HG03354 (cell line): ENCODE measurements around the gene KRT4.

Experiments
- ATAC-seq: cut with Tn5 transposase; IDR thresholded peaks from one replicate; pipeline ENCODE4 v1.9.1; 2021; ENCODE audit warnings: mild to moderate bottlenecking; ENCODE audit not compliant: unreplicated experiment, poor library complexity, severe bottlenecking

KRT4 gene

GRCh38 chr12:52837781-52838608, 24.1 kb upstream of the KRT4 start:
- ATAC-seq, result no peak

GRCh38 chr12:52837413-52837741, 23.5 kb upstream of the KRT4 start:
- ATAC-seq, result no peak

GRCh38 chr12:52836491-52837412, 22.8 kb upstream of the KRT4 start:
- no peak for ATAC-seq

DNA sequence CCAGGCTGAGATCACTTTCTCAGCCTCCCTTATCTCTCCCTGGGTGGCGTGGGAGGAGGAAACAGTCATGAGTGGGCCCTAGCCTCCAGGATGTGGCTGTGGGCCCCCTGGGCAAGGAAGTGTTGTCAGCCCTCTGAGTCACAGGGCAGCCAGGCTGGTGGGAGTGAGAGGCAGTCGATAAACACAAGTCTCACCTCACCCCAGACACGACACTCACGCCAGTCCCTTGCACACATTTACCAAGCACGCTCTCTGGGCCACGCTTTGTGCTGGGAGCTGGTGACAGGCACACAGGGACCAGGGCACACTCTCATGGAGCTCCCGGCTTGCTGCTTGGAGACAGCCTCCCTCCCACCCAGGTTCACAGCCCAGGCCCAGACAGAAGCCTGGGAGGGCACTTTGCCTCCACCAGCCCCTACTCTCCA, 22.1 kb upstream of the KRT4 start:
- ATAC-seq, result no peak

DNA sequence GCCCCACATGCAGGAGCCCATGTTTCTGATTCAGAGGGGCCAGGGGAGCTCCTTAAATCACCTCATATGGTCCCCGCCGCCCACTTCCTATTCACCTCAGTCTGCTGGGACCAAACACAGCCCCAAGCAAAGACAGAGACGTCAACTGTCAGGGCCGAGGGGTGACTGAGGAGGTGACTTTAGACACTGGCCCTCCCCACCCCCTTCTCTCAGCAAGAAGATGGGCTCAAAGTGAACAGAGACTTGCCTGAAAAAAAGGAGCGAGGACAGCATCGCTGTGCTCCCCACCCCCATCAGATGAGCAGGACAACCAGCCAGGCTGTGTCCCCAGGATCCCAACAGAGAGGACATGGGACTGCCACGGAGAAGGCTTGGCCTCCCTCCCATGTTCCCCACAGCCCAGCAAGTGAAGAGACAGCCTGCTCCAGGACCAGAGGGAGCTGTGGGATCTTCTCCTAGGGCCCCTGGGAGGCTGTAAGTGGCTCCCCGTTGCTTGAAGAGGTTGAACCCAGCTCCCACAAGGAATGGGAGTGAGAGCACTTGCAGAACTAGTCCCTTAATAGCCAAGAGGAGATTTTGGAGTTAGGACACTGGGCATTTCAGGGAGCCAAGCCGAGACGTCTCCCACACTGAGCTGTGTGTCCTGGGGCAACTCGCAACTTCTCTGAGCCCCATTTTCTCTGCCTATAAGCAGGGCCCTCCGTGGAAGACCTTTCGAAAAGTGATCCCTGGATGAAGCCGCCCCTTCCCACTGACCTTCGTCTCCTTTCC, 21.5 kb upstream of the KRT4 start:
- ATAC-seq, result no peak

DNA sequence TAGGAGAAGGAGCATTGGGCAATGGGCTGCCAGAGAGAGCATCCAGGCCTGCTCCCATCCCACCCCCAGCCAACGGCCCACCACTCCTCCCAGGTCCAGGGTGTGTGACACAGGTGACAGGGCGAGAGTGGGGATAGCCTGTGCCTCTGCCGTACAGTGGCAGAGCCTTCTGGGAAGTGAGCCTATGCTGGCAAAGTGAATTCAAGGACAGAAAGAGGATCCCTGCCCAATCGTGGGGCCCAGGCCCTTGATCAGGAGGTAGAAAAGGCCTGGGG, 20.7 kb upstream of the KRT4 start:
- ATAC-seq, result no peak

DNA sequence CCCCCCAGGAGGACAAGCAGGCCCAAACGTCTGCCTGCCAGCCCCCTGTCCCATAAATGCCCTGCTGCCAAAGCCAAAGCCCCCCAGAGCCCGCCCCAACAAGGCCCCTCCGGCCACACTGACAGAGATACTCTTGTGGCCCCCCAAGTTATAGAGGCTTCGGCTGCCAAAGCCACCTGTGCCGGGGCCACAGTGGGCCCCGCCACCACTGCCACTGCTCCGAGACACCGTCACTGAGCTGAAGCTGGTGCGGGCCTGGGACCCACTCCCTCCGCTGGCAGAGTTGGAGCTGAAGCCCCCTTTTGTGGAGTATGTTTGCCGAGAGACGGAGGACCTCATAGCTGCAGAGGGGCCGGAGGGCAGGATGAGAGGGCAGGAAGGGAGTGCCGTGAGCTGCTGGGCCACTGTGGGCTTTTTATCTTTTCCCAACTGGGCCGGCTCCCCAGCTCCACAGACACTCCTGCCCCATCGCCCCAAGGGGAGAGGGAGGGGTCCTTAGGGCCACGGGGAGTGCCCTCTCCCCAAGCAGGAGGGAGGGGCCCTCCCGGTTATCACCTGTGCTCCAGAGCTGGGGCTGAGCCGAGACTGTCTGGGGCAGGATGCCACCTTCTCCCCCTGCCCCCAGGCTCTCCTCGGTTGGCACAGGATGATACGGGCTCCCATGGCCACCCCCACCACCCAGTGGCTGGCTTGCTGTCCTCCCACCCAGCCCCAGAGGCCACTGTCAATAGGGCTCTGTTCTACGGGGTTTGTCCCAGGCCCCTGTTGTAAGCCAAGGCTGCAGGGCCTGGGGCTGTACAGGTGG, 20.2 kb upstream of the KRT4 start, which contains the start of gene KRT79:
Gene KRT79 (minus strand): TSS at position 390 of the 805 bp plus-strand sequence. CDS start 51 bp downstream, at position 339.
- no peak for ATAC-seq

GRCh38 chr12:52832985-52833905, 19.3 kb upstream of the KRT4 start:
- no peak for ATAC-seq

DNA sequence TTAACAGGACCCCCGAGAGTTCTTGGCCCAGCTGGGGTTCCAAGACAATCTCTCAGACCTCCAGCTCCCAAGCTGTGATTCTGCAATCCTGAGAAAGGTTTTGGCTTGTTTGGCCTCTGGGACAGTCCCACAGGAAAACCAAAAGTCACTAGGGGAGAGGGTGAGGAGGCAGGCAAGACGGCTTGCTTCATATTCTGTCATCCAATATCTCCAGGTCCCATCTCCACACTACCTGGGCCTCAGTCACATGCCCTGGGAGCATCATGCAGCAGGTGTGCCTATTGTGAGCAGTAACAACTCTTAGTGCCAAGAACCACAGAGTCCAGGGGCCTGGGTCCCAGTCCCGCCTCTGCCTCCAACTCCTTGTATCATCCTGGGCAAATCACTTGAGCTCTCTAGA, 18.5 kb upstream of the KRT4 start:
- no peak for ATAC-seq

DNA sequence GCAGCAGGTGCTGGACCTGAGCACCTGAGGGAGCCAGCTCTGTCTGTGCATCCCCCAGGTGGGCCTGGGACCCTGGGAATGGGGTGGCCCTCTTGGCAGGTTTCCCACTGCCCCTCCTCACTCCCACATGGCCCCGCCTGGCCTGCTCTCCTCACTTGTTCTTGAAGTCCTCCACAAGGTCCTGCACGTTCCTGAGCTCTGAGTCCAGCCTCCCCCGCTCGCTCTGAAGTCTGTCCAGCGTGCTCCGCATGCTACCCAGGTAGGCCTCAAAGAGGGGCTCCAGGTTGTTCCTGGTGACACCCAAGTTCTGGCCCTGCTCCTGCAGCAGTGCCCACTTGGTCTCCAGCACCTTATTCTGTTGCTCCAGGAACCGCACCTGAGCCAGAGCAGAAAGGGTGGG, 17.3 kb upstream of the KRT4 start:
- no peak for ATAC-seq

GRCh38 chr12:52829986-52830770, 16.3 kb upstream of the KRT4 start:
- ATAC-seq, result no peak

GRCh38 chr12:52828591-52829021, 14.7 kb upstream of the KRT4 start:
- ATAC-seq, result no peak

DNA sequence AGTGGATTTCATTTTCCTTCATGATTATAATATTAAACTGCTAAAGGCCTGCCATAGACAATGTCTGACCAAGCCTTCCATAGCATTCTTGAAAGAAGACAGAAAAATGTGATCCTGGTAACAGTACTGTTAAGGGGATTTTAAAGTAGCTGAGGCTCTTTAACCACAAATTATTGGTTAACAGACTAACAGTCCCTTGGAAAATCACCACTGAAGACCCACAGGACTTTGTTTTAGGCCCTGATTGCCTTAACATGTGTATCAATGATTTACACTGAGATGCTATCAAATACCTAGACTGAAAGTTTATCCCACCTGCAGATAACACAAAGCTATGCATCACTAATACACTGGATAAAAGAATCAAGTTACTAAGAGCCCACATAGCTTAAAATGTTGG, 14.2 kb upstream of the KRT4 start:
- no peak for ATAC-seq

DNA sequence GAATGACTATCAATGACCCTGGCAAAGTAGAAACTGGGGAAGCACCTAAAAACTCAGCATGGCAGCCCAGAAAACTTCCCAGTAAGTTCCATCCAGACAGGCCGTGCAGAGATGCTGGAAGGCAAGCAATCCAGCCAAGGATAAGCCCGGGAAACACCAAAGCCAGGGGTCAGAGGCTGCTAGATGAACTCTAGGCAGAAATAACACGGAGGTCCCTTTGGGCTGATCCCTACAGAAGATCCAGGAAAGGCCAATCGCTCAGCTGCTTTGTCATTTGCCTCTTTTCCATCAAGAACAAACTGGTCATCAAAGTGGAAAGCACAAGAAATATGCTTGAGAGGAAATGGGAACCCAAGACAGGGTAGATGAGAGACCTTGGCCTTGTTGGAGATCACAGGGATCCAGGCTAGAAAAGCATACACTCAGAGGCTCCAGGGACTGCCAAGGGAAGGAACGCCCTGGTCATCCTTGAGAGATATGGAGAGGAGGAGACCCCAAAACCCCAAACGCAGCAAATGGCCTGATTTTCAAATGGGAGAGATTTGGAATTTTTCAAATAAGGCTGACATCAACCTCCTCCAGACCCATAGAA, 13.7 kb upstream of the KRT4 start:
- ATAC-seq, result no peak

DNA sequence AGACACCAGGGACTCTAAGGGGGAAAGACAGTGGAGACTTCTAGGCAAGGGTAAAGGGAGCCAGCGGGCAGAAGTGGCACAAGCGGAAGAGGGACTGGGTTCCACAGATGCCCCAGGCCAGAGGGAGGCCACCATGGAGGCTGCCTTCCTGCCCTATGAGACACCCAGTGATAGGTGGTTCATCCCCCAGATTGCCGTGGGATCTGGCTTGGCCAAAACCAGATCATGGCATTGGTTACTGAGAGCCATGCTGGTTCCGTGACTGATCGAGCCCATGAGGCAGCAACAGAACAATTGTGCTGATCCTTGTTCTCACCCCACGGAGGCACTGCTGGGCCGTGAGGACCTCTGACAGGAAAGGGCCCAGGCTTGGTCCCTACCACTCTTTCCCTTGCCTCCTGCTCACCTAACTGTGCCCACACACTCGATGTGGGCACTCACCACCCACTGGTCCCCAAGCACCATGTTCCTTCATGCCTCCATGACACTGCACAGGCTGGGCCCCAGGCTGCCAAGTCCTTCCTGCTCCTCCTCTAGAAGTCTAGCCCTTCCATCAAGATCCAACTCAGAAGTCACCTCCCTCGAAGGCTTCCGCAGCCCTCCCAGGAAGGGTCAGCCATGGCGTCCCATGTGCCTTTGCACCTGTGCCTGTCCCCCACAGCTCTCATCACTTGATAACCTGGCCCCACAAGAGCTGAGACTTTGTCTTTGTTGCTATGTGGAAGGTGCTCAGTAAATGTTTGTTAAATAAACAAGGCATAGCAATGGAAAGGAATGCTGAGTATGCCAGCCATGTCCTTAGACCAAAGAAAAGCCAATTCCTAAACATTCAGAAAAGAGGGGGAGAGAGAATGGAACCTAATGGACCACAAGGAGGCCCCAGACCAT, 12.9 kb upstream of the KRT4 start:
- no peak for ATAC-seq

- no peak for ATAC-seq
These were observed 12.0 kb upstream of the KRT4 start for GRCh38 chr12:52825961-52826360.
